Left ventricle myocardium inferior (tissue), 1 donor: Measurements from ENCODE around the gene VTI1A. TPM values are rescaled to one million over a fixed set of nuclear protein-coding genes. Genes with fewer than 3 reads are reported as not detected.
"Not testable (repeated sequence)": the region's sequence is repeated elsewhere in the genome, so short reads cannot be mapped to it uniquely, and the experiment has no call there.

ENCODE experiments used
- DNase-seq: peaks from one replicate; pipeline ENCODE4 v3.0.0-alpha.2; 2020
- H3K27ac ChIP-seq: fragments of 200-600 bp; replicated peaks from 2 replicates; pipeline ENCODE4 v1.8.0; 2021
- H3K27me3 ChIP-seq: fragments of 200-600 bp; 2 replicates; pipeline ENCODE4 v1.8.0; 2021; ENCODE audit warnings: low read depth
- H3K36me3 ChIP-seq: fragments of 200-600 bp; 2 replicates; pipeline ENCODE4 v1.8.0; 2021
- H3K4me1 ChIP-seq: fragments of 200-600 bp; 2 replicates; pipeline ENCODE4 v1.8.0; 2021
- H3K4me3 ChIP-seq: fragments of 200-600 bp; 2 replicates; pipeline ENCODE4 v1.8.0; 2021; ENCODE audit warnings: mild to moderate bottlenecking, moderate library complexity
- H3K9me3 ChIP-seq: fragments of 200-600 bp; replicated peaks from 2 replicates; pipeline ENCODE4 v1.8.0; 2021
- CTCF ChIP-seq: fragments of 200-600 bp; IDR thresholded peaks from 2 replicates; pipeline ENCODE4 v1.8.0; 2021; ENCODE audit warnings: antibody characterized with exemption, mild to moderate bottlenecking, borderline replicate concordance
- intact Hi-C: fragments of 100-400 bp; cut with micrococcal nuclease; formaldehyde crosslinking; loops from one replicate; pipeline ENCODE4 v1.11.0; 2022
- long read RNA-seq: library from polyadenylated mRNA; unstranded; transcript quantifications from one replicate; pipeline ENCODE4 v2.0.0, GENCODE V29; 2021
- total RNA-seq: library from RNA; stranded (reverse); fragmentation: NEBNext Ultra II Directional; extraction: Animal tissue kit (Norgen Biotek cat#: 25700); gene quantifications from one replicate; pipeline ENCODE4 v1.2.1, GENCODE V29; 2021
- donor health status: DM: no; HTN: yes; CAD: no; lungs with severe emphysema.

The VTI1A gene
- total RNA-seq: 20.5 TPM
- long read RNA-seq, full-length matches to known transcripts: 4 of 11 reads
- long read RNA-seq, partial matches to known transcripts: 1 of 11 reads
- long read RNA-seq, other reads (novel, unspliced or antisense): 6 of 11 reads

GRCh38 chr10:112446855-112447619 lies at the start of gene VTI1A, which contains the start of gene ZDHHC6:
Gene VTI1A, plus strand, starts transcription at chr10:112447215. Its CDS starts 159 bp downstream, at chr10:112447374.
Gene ZDHHC6, minus strand, starts transcription at chr10:112446914. Its CDS starts 1,478 bp downstream, at chr10:112445436.
- Histone ChIP-seq H3K9me3 (no peaks in the 10 kb centered on the region), H3K36me3 (peaks cover 43% of the 10 kb centered on the region), H3K4me1 (peaks cover 52% of the 10 kb centered on the region), H3K27me3 (no peaks in the 10 kb centered on the region), H3K27ac (peak within 1 kb of the TSS; percentile 97), H3K4me3 (peak within 1 kb of the TSS; percentile 94)
- TF ChIP-seq CTCF: peak; percentile 29
- intact Hi-C loops: no loop called here
- DNase-seq: peak; percentile 84

GRCh38 chr10:112397592-112397991 lies 49.4 kb upstream of the VTI1A start:
- no peaks in the 10 kb centered on the region for H3K9me3 ChIP-seq
- intact Hi-C loops: no loop called here
- no peak for TF ChIP-seq CTCF

GRCh38 chr10:112402917-112403316 lies 44.1 kb upstream of the VTI1A start:
- no peaks in the 10 kb centered on the region for H3K4me1 ChIP-seq
- H3K27ac ChIP-seq: no peak overlapping the region
- H3K4me3 ChIP-seq: no peak overlapping the region
- no peaks in the 10 kb centered on the region for H3K9me3 ChIP-seq
- H3K27me3 ChIP-seq: no peaks in the 10 kb centered on the region
- DNase-seq: no peak
- no peak for TF ChIP-seq CTCF
- H3K36me3 ChIP-seq: peaks cover 16% of the 10 kb centered on the region
- intact Hi-C loops: no loop called here

More at GRCh38 chr10:112397592-112397991, 49.4 kb upstream of the VTI1A start:
- Histone ChIP-seq H3K27ac (no peak overlapping the region), H3K36me3 (peaks cover 8% of the 10 kb centered on the region), H3K27me3 (no peaks in the 10 kb centered on the region), H3K4me1 (peaks cover 7% of the 10 kb centered on the region), H3K4me3 (no peak overlapping the region)
- DNase-seq: no peak

- H3K9me3 ChIP-seq: no peaks in the 10 kb centered on the region
- H3K36me3 ChIP-seq: peaks cover 8% of the 10 kb centered on the region
- no peak for TF ChIP-seq CTCF
- H3K27ac ChIP-seq: no peak overlapping the region
- DNase-seq: no peak
- intact Hi-C loops: no loop called here
- no peaks in the 10 kb centered on the region for H3K4me1 ChIP-seq
- no peak overlapping the region for H3K4me3 ChIP-seq
- no peaks in the 10 kb centered on the region for H3K27me3 ChIP-seq
Observed at GRCh38 chr10:112404617-112405016, 42.4 kb upstream of the VTI1A start.

GRCh38 chr10:112406806-112407205 lies 40.2 kb upstream of the VTI1A start:
- intact Hi-C loops, H3K27me3 ChIP-seq, H3K4me3 ChIP-seq, H3K9me3 ChIP-seq, H3K27ac ChIP-seq, DNase-seq, H3K36me3 ChIP-seq, H3K4me1 ChIP-seq: not testable (repeated sequence)

GRCh38 chr10:112407696-112408095 lies 39.3 kb upstream of the VTI1A start:
- no peaks in the 10 kb centered on the region for H3K27me3 ChIP-seq
- H3K4me3 ChIP-seq: no peak overlapping the region
- H3K9me3 ChIP-seq: no peaks in the 10 kb centered on the region
- intact Hi-C loops: no loop called here
- peaks cover 8% of the 10 kb centered on the region for H3K36me3 ChIP-seq
- TF ChIP-seq CTCF: no peak
- no peak for DNase-seq
- no peak overlapping the region for H3K27ac ChIP-seq
- no peaks in the 10 kb centered on the region for H3K4me1 ChIP-seq
